ENCODE results near the gene HINT1.

GRCh38 chr5:131210151-131210510 is 45.1 kb upstream of the HINT1 start:
- TF ChIP-seq YY1 (IDR thresholded peaks at IDR 0.05; ENCODE audit: insufficient read depth, insufficient read length) (no peak), SUZ12 (IDR thresholded peaks at IDR 0.05; ENCODE audit: extremely low read depth, insufficient read depth, insufficient read length) (no peak)

All from NT2/D1 (cell line).